Subcutaneous adipose tissue (tissue), 4 donors: ENCODE measurements around the gene XCL2. TPM values are rescaled to one million over a fixed set of nuclear protein-coding genes. Genes with fewer than 3 reads are reported as not detected.
"Not testable (repeated sequence)": the region's sequence is repeated elsewhere in the genome, so short reads cannot be mapped to it uniquely, and the experiment has no call there.

ENCODE experiments used
- CTCF ChIP-seq: fragments of 450-650 bp; IDR thresholded peaks from one replicate; pipeline ENCODE4 v1.5.1; 2016; ENCODE audit warnings: low read depth, mild to moderate bottlenecking, control low read depth, antibody characterized with exemption, moderate library complexity
- total RNA-seq, 4 donors: library from RNA; depleted of rRNA; stranded (reverse); fragments of >200 nt; gene quantifications; one replicate each; pipeline ENCODE4 v1.1.0, GENCODE V29; 2016

Gene XCL2
- total RNA-seq, 4 donors from 2014 or later = 4.1 TPM; not detected in 3

GRCh38 chr1:168582688-168583336 lies 39.0 kb upstream of the XCL2 start:
- no peak for TF ChIP-seq CTCF

- TF ChIP-seq CTCF = no peak
Measured at GRCh38 chr1:168581817-168582572, 38.2 kb upstream of the XCL2 start.

- not testable (repeated sequence) for TF ChIP-seq CTCF
Measured at GRCh38 chr1:168576245-168576688, 32.5 kb upstream of the XCL2 start, which contains the start of gene XCL1. Gene XCL1, plus strand, starts transcription at chr1:168576605. Its CDS starts 33 bp downstream, at chr1:168576638.

GRCh38 chr1:168572633-168573032 lies 28.8 kb upstream of the XCL2 start:
- TF ChIP-seq CTCF = no peak

- TF ChIP-seq CTCF = no peak
Measured at GRCh38 chr1:168570652-168571051, 26.9 kb upstream of the XCL2 start.

- TF ChIP-seq CTCF = no peak
Measured at GRCh38 chr1:168568346-168568745, 24.5 kb upstream of the XCL2 start.

GRCh38 chr1:168567568-168567967 lies 23.8 kb upstream of the XCL2 start:
- no peak for TF ChIP-seq CTCF
